Stimulated activated CD4-positive, alpha-beta T cell treated with anti-CD3 and anti-CD28 coated beads, Interleukin-4, amount 100 ng/mL, for 4 hours (primary cell): Measurements from ENCODE around the gene PYGB.

ENCODE experiments used
- DNase-seq, 2 experiments: peaks; one replicate each; pipeline ENCODE4 v3.0.0-alpha.2; 2020

PYGB gene

GRCh38 chr20:25338112-25339023, 90.5 kb downstream of the PYGB start:
- DNase-seq: no peak

DNA sequence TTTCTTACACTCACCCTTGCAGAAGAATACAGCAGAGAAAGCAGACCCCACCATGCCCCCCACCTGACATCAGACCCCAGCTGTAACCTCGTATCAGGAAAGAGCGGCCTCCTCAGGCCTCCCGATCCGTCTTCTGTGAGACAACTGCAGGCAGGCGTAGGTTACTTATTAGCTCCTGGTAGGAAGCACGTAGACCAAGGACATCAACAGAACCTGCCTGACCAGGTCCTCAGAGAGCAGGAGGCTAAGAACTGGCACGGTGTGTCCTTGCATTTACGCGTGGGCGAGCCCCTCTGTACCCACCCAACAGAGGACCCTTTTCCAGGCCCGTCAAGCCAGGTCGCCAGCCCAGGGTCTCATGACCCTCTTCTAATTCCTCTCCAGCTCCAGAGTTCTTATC, 91.7 kb downstream of the PYGB start:
- DNase-seq: no peak

DNA sequence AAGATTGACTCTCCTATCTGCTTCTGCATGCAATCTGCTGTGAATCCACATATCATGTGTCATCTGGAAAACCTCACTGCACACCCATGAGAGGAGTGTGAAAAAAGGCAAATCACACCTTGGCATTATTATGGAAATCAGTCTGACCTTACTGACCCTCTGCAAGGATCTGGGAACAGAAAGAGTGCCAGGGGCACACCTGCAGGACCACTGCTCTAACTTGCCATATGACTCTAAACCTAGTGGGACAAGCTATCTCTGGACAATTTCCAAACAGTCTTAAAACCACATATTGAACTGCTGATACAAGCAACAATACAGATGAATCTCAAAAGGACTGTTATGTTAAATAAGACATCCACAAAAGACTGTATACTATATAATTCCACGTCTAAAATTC, 92.5 kb downstream of the PYGB start:
- DNase-seq: no peak

DNA sequence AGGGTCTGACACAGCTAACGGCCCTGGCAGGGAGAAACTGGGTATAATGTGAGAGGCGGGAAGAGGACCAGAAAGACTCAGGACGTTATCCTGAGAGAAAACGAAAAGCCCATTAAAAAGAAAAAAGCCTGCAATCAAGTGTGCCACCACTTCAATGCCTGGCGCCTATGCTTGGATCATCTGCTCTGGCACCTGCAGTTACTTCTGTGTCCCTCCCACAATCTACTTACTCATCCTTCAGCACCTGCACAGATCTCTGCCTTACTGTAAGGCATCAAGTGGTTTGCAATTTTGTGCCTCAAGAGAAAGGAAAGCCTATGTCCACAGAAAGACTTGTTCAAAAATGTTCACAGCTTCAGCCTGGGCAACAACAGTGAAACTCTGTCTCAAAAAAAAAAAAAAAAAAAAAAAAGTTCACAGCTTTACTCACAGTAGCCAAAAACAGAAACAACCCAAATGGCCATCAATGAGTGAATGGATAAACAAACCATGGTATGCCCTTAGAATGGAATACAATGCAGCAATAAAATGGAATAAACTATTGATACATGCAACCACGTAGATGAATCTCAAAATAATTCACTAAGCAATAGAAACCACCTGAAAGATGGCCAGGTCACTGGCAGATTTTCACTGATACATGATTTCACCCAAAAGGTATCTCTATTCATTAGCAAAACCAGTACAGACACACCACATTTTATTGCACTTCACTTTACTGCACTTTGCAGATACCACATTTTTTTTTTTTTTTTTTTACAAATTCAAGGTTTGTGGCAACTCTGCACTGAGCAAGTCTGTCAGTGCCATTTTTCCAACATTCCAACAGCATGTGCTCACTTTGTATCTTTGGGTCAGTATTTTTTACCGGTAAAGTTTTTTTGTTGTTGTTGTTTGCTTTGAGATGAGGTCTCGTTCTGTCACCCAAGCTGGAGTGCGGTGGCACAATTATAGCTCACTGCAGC, 94.1 kb downstream of the PYGB start:
- no peak for DNase-seq

DNA sequence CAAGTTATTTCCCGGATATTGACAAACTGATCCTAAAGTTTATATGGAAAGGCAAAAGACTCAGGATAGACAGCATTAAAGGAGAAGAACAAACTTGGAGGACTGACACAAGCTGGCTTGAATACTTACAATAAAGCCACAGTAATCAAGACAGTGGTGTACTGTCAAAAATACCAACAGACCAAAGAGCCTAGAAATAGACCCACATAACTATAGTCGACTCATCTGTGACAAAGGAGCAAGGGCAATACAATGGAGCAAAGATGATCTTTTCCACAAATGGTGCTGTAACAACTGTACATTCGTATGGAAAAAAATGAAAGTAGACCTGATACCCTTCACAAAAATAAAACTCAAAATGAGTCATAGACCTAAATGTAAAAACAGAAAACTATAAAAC, 96.7 kb downstream of the PYGB start:
- no peak for DNase-seq

- DNase-seq: no peak
Measured at GRCh38 chr20:25345721-25346120, 97.8 kb downstream of the PYGB start.

- DNase-seq: no peak
Measured at GRCh38 chr20:25346349-25346748, 98.5 kb downstream of the PYGB start.
